HG02884 (cell line): ENCODE data around the gene TERT.
"Not testable (repeated sequence)": the region's sequence is repeated elsewhere in the genome, so short reads cannot be mapped to it uniquely, and the experiment has no call there.

ENCODE experiments used
- ATAC-seq: cut with Tn5 transposase; IDR thresholded peaks from one replicate; pipeline ENCODE4 v1.9.1; 2021; ENCODE audit warnings: mild to moderate bottlenecking, moderate library complexity; ENCODE audit not compliant: unreplicated experiment

TERT gene

DNA sequence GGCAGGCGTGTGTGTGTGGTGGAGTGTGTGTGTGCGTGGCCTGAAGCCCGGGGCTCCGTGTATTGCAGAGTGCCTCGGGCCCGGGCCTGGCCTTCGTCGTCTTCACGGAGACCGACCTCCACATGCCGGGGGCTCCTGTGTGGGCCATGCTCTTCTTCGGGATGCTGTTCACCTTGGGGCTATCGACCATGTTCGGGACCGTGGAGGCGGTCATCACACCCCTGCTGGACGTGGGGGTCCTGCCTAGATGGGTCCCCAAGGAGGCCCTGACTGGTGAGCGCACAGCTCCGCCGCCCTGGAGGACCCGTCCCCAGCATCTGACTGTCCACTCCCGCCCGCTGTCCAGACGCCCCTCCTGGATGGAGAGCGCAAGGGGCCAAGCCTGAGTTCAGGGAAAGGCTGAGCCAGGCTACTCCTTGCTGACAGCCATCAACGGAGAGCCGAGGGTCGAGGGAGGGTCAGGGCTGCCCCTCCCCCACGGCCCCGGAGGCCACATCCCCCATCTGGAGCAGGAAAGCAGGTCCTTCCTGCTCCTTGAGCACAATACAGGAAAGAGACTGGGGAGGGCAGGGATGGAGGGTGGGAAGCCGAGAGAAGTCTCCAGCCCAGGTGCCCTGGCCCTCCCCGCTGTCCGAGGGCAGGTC, 51.3 kb downstream of the TERT start:
- ATAC-seq, result no peak

DNA sequence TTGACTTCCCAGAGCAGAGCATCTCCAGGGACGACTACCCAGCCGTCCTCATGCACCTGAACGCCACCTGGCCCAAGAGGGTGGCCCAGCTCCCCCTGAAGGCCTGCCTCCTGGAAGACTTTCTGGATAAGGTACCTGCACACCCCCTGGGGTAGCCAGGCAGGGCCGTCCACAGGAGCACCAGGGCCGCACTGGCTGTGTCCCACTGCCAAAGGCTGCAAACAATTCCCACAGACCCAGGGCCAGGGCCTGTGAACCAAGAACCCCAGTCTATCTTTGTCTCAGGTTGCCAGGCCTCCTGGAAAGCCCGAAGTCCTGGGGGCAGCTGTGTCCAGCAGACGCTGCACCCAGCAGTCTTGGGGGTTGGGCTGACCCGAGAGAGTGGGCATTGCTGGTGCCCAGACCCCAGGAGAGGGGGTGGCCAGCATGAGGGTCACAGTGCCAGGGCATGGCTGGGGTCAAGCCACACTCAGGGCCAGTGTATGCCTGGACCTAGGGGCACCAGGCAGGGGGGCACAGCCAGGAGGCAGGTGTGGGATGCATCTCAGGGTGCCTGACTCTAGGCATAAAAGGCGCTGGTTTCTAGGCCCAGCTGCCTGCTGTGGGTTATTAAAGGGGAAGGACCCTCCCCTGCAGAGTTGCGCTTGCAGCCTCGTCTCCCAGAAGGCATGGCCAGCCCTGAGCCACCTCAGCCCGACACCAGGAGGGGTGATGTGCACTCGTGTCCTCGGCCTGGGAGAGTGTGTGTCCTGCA, 52.0 kb downstream of the TERT start:
- ATAC-seq, result no peak

DNA sequence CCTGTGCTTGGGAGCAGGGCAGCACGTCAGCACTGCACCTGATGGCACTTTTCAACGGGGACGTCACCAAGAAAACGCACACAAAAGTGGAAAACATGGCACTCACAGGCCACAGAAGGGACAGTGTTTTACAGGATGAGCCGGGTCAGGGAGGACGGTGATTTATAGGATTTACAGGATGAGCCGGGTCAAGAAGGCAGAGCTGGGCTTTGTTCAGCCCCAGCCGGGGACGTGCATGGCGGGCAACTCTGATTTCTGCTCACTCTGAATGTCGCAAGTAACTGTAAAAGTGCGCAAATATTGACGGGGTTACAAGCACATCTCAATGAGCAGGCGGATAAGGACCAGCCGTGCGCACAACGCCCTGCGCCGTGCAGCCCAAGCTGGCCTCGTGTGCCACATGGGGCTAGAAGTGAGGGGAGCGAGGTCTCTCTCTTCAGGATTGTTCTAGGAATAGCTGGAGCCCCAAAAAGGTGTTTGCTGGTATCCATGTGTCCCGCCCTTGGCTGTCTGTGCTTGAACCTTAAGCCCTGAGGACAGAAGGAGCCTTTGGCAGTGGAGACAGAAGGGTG, 53.3 kb downstream of the TERT start:
- ATAC-seq, result no peak

DNA sequence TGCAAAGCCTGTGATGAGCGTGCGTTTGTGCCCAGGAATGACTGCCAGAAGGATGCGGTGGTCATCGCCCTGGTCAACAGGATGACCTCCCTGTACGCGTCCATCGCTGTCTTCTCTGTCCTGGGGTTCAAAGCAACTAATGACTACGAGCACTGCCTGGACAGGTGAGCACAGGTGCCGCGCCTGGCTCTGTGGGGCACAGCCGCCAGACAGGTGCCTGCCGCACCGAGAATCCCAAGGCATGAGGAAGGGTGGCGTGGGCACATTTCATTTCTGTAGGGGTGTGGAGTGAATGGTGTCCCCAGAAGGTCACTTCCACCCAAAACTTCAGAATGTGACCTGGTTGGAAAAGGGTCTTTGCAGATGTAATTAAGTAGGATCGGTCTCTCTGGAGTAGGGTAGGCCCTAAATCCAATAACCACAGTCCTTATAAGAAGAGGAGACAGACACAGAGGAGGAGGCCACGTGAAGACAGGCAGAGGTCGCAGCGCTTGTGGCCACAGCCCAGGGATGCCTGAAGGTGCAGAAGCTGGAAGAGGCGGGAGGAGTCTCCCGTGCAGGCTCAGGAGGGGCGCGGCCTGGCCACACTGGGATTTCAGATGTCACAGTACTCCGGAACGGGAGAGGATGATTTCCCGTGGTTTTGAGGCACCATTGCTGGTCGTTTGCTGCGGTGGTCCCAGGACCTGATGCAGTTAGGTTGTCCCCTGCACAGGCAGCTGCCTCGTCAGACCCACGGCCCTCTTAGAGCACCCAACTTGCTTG, 54.2 kb downstream of the TERT start:
- no peak for ATAC-seq

DNA sequence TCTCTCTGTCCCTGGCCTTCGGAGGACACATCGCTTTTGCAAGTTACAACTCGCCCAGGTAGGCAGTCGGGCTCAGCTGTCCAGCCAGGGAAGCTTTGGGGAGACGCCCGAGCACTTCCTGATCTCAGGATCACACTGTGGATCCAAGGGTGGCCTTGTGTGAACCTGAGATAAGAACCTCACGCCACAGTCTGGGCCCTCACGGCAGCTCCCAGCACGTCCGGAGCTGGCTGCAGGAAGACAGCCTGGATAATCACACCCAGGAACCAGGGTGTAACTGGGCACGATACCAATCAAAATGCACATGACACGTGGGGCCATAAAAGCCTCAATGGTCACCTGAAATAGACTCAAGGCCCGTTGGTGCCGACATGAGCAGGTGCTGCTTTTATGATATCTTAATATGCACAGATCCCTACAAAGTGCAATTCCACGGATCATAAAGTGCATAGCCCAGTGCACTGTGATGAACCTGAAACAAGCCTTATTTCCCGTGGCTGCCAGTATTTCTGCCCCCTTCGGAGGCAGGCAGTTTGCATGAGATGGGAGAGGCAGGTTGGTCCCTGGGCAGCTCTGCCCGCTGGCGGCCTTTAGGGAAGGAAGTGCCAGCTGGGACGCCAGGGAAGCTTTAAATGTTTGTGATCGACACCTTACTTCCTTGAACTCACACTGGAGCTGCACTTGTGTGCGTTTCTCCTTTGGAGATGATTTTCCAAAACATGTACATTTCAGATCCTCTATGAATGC, 55.2 kb downstream of the TERT start:
- no peak for ATAC-seq

DNA sequence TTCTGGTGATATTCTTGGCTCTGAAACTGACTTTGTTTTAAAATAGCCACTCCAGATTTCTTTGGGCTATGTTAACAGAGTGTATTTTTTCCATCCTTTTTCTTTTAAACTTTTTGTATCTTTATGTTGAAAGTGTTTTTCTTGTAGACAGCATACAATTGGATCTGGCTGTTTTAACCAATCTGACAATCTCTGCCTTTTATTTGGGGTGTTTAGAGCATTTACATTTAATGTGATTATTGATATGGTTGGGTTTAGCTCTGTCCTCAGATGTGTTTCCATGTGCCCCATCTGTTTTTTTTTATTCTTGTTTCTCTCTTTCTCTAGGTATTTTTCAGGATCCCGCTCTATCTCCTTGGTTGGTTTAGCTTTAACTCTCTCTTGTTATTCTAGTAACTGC, 59.0 kb downstream of the TERT start:
- no peak for ATAC-seq

DNA sequence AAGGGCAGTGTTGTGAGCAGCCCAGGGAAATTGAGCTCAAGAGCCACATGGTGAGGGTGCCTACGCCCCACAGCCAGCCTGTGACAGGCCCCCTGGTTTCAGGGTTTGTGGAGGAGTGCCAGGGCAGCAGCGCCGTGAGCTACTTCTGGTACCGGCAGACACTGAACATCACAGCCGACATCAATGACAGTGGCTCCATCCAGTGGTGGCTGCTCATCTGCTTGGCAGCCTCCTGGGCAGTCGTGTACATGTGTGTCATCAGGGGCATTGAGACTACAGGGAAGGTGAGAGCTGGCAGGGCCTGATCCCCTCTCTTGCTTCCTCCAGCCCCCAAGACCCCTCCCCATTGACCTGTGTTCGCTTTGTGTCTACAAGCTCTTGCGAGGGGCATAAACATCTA, 59.5 kb downstream of the TERT start:
- no peak for ATAC-seq

DNA sequence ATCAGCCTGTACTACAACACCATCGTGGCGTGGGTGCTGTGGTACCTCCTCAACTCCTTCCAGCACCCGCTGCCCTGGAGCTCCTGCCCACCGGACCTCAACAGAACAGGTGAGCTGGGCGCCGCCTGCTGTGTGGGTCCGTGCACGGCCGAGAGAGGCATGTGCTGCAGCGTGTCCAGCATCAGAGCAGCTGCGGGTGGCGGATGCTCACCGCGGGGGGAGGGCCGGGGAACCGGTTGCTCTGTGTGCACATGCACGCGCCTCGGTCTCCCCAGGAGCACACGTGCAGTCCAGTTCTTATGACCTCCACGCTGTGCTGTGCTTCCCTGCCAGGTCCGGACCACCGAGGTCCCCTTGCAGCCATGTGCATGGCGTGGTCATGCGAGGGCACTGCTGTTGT, 62.1 kb downstream of the TERT start:
- no peak for ATAC-seq

DNA sequence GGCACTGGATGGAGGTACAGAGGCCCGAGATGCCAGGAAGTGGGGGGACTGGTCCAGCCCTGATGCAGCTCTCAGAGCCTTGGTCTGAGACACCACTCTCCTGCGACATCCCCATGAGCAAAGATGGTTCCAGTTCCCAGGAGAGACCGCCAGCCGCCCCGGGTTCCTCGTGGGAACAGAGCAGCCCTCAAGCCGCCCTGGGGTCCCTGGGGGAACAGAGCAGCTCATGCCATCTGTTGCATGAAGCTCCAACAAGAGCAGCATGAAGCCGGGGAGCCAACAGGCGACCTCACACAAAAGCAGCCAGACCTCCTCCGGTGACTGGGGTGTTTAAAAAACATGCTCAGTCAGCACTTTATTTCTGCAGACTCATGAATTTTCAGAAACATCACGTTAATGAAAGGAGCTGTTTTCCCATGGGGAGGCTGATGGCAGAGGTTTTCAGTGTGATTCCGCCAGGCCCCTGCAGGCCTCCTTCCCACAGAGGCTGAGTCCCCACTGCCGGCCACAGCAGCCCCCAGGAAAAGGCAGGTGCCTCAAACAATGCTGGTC, 63.4 kb downstream of the TERT start:
- no peak for ATAC-seq

DNA sequence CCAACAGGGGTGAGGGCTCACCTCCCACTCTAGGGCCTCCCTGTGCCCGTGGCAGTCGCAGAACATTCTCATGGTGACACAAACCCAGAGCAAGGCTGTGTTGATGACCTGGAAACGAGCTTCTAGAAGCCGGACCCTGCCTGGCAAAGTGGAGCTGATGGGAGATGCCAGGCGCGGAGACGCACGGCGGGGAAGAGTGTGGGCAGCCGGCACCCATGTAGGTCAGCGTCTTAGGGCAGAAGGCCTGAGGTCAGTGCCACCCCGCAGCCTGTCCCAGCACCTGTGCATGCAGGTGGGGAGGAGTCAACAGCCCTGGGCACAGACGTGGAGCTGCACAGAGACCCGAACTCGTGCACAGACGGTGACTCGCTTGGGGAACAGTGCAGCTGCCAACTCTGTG, 64.3 kb downstream of the TERT start:
- no peak for ATAC-seq

DNA sequence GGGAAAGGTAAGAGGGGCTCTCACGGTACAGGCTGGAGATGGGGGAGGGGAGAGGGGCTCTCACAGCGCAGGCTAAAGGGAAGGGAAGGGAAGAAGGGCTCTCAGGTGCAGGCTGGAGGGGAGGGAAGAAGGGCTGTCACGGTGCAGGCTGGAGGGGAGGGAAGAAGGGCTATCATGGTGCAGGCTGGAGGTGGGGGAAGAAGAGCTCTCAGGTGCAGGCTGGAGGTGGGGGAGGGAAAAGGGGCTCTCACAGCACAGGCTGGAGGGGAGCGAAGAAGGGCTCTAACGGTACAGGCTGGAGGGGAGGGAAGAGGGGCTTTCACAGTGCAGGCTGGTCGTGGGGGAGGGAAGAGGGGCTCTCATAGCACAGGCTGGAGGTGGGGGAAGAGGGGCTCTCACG, 65.0 kb downstream of the TERT start:
- no peak for ATAC-seq

DNA sequence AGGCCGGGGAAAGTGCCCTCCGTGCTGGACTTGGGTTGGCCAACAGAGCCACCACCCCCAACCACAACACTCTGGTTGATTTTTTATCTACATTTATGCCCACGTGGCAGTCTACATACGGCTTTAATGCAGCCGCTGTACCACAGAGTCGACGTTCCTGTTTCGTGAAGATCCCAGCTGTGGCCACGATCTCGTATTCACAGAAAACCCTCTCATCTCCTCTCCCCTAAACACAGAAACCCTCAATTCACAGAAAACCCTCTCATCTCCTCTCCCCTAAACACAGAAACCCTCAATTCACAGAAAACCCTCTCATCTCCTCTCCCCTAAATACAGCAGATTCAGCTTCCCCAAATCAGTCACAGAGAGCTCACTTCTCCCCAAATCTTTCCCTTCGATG, 65.8 kb downstream of the TERT start:
- ATAC-seq, result not testable (repeated sequence)

DNA sequence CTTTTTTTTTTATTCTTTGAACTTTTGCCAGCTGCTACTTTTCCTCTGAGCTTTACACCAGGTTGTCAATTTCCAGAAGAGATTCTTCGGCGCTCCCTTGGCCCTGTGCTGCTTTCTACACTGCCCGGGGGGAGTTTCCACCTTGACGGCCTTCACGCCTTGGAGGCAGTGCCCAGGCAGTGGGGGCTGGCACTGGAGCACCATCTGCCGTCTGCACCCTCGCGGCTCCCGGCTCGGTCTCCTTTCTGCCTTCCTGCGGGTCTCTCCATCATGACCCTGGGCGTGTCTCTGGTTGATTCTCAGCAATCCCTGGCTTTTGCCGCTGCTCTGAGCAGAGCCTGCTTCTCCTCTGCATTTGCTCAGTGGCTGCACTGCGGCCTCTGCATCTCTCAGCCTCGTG, 66.7 kb downstream of the TERT start:
- ATAC-seq, result no peak

DNA sequence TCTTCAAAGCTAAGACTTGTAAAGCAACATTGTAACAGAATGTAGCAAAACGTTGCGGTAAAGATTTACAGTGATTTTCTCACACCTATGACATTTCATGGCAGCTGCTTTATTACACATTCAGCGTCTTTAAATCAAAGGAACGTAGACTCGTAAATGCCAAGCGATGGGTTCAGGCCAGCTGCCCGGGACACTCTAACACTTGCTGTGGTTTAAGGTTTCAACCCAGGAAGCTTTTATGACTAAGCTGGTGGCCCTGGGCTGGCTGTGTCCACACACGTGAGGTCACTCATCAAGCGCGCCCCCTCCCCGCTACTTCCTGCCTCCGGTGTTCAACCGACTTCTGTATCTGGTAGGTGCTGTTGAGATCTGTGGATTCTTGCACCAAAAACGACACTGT, 67.2 kb downstream of the TERT start:
- ATAC-seq, result no peak

DNA sequence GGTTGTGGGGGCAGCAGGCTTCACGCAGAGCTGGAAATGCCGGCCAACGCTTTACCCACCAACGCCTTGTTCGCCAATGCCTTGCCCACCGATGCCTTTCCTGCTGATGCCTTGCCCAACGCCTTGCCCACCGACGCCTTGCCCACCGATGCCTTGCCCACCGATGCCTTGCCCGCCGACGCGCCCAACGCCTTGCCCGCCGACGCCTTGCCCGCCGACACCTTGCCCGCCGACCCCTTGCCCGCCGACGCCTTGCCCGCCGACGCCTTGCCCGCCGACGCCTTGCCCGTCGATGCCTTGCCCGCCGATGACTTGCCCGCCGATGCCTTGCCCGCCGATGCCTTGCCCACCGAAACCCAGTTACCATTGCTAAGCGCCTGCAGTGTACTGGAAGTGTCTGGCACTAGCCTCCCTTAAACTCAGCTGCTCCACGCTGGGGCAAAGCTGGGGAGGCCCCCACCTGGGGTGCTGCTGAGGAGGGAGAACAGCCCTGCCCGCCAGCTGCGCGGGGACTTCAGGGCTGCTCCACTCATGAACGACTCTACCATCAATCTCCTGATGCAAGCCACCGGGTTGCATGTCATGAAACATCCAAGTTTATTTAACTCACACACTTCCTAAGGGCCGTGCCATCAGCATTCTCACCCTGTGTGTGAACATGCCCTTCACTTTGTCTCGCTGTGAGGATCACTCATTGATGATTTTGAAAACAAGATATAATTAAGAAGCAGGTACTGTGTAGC, 67.9 kb downstream of the TERT start:
- ATAC-seq, result no peak

DNA sequence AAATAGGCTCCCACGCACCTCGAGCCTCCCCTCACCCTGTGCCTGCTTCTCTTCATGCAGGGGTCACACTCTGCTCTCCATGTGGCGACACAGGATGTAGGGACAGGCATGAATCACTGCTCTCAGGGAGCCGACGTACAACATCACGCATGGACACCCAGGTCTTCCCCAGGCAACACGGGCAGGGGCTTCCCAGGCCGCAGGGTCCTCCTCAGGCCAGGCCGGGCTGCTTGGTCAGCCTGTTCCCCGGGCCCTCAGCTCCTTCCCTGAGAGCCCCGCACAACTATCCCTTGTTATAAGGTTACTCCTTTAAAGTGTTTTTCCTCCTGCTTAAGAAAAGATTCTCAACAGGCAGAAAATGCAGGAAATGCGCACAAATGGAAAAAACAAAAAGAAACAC, 68.6 kb downstream of the TERT start:
- ATAC-seq, result no peak

DNA sequence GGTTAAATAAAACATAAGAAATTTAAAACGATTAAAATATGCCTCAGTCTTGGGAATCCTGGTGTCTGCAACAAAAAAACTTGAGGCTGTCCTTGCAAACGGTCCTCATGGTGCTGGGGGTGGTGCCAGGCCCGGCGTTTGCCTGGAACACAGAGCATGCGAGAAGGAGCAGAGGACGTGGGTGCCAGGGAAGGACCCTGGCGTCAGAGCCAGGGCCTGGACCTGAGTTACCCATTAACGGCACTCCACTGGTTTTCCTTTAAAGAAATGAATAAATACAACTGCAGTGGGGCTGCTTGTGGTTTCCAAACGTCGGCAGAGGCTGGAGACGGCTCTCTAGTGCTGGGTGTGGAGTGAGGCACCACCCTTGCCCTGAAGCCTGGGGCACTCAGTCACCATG, 69.8 kb downstream of the TERT start, which contains the start of gene SLC6A18:
Gene SLC6A18, plus strand, starts transcription at position 301 of the 400 bp plus-strand sequence. Its CDS starts 97 bp downstream, at position 398.
- no peak for ATAC-seq

DNA sequence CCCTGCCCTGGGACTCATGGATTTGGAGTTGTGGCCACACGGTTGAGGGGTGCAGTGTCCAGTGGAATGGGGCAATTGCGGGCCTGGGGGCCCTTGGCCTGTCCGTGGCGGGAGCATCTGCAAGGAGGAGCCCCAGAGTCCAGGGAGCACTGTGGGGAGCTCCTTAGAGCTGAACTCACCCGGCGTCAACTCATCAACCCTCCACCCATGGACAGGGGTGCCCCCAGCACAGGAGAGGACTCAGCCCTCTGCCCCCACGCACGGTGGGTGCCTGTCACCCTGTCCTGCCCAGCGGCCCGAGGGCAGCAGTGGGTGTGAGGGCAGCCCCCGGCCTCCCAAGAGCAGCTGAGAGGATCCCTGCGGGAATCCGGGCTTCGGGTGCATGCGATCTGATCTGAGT, 70.2 kb downstream of the TERT start:
- no peak for ATAC-seq

DNA sequence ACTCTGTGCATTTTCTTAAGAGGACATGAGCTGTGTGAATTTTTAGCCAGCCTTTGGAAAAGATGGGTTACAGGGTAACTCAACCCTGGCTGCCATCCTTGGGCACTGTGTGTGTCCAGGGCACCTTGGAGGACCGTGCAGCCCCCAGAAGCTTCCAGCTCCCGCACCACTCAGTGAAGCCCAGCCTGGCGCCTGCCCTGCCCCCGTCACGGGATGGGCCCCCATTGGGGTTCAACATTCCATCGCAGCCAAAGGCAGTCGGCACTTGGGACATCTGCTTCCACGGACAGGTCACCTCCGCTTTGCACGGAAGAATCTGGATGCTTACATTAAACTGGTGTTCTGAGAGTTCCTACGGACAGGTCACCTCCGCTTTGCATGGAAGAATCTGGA, 71.6 kb downstream of the TERT start:
- no peak for ATAC-seq
